Heart right ventricle (tissue), 16 donors: ENCODE measurements around the gene MFNG. TPM values are rescaled to one million over a fixed set of nuclear protein-coding genes. Genes with fewer than 3 reads are reported as not detected.

Experiments
- ATAC-seq, 8 donors: fragments of 200-7000 bp; cut with Tn5 transposase; one replicate each; pipeline ENCODE4 v1.9.1; 2020; ENCODE audit warnings: mild to moderate bottlenecking in 8 of 8, moderate library complexity in 8 of 8, moderate number of reproducible peaks in 1 of 8
- DNase-seq, 2 donors: peaks; one replicate each; pipeline ENCODE4 v3.0.0-alpha.2; 2020
- H3K27ac ChIP-seq, 10 donors: fragments of 200-600 bp; sonication (generic) in 2 of 10; one replicate each; pipeline versions ENCODE4 v1.5.0 to v1.8.0; 2020 to 2022; ENCODE audit warnings: mild to moderate bottlenecking in 3 of 10
- H3K27me3 ChIP-seq, 7 donors: fragments of 200-600 bp; one replicate each; pipeline ENCODE4 v1.8.0; 2021 to 2022; ENCODE audit warnings: mild to moderate bottlenecking in 2 of 7
- H3K36me3 ChIP-seq, 9 donors: fragments of 200-600 bp; sonication (generic) in 1 of 9; one replicate each; pipeline versions ENCODE4 v1.5.0 to v1.8.0; 2020 to 2022; ENCODE audit warnings: mild to moderate bottlenecking in 2 of 9
- H3K4me1 ChIP-seq, 9 donors: fragments of 200-600 bp; sonication (generic) in 1 of 9; one replicate each; pipeline versions ENCODE4 v1.5.0 to v1.8.0; 2020 to 2022; ENCODE audit warnings: mild to moderate bottlenecking in 4 of 9
- H3K4me3 ChIP-seq, 10 donors: fragments of 200-600 bp; sonication (generic) in 2 of 10; one replicate each; pipeline versions ENCODE4 v1.5.0 to v1.8.0; 2020 to 2022; ENCODE audit warnings: mild to moderate bottlenecking in 7 of 10, moderate library complexity in 2 of 10
- H3K9me3 ChIP-seq, 11 donors: fragments of 200-600 bp in 10 of 11; sonication (generic) in 2 of 11; one replicate each; pipeline versions ENCODE4 v1.5.0 to v1.8.0; 2013 to 2022; ENCODE audit warnings: mild to moderate bottlenecking in 2 of 11, control low read depth in 1 of 11, moderate library complexity in 1 of 11
- WGBS, 2 donors: extraction: QIAGEN DNeasy Blood & Tissue Kit; methylation state at CpG; one replicate each; pipeline ENCODE4 v1.1.7; 2013; ENCODE audit warnings: inconsistent platforms in 1 of 2; 5-methylcytosine and 5-hydroxymethylcytosine counted together
- intact Hi-C, 10 donors: fragments of 100-400 bp; cut with DNase I; formaldehyde crosslinking; loops; one replicate each; pipeline versions ENCODE4 v1.11.1 to v1.14.2; 2022
- polyA plus RNA-seq, 2 donors: library from polyadenylated mRNA; stranded (reverse); fragments of 200-250 nt; gene quantifications; one replicate each; pipeline ENCODE4 v1.2.3, GENCODE V29; 2013
- total RNA-seq, 10 donors: library from RNA; stranded (reverse); fragmentation: NEBNext Ultra II Directional in 3 of 10; extraction: Animal tissue kit (Norgen Biotek cat#: 25700) in 3 of 10; gene quantifications; one replicate each; pipeline versions ENCODE4 v1.2.1 to v1.2.4, GENCODE V29; 2021 to 2023
- TF ChIP-seq, protein P1 (sequence below), 9 donors: fragments of 200-600 bp; sonication (generic) in 2 of 9; IDR thresholded peaks; one replicate each; pipeline versions ENCODE4 v1.5.0 to v1.8.0; 2021 to 2022; ENCODE audit warnings: antibody characterized with exemption in 9 of 9, mild to moderate bottlenecking in 5 of 9, moderate library complexity in 1 of 9
- donor health status: Arrhythmogenic right ventricular cardiomyopathy.
- donor health status: ischemic (EF 13 %, LVEDD 7.1; RV severe dilation, severe dysfunction).
- donor health status: healthy with polysubstance abuse.
- donor health status: DM: no; HTN: yes; CAD: no.
- donor health status: DM: no; HTN: no; CAD: no.
- donor health status: ischemic (EF 25% LVEDD 6.9; RV normal size, moderate dysfunction).
- donor health status: ischemic (EF 25% LVEDD 5.7; RV mildly dilated, moderate dysfunction).
- donor health status: healthy.
- donor health status: DM: yes; HTN: yes; CAD: no.
- donor health status: Ischemic cardiomyopathy.
- donor health status: ischemic (EF 35%, LVEDD 5.7; RV mildly dilated, moderate dysfunction).
- donor health status: nonischemic (EF 11% LVEDD 7.7; RV severe dilation, severe dysfunction).
- donor health status: DM: yes; HTN: yes; CAD: no.
- donor health status: PGD.
- donor health status: ischemic (EF 29% LVEDD 5.4; RV normal size, mild dysfunction).
- donor health status: nonischemic (EF 23%, LVEDD 6.1; RV moderate dilation, normal function).

MFNG gene
- total and polyA plus RNA-seq, 12 donors, result 5.1 to 19.4 (median 8.8) TPM

DNA sequence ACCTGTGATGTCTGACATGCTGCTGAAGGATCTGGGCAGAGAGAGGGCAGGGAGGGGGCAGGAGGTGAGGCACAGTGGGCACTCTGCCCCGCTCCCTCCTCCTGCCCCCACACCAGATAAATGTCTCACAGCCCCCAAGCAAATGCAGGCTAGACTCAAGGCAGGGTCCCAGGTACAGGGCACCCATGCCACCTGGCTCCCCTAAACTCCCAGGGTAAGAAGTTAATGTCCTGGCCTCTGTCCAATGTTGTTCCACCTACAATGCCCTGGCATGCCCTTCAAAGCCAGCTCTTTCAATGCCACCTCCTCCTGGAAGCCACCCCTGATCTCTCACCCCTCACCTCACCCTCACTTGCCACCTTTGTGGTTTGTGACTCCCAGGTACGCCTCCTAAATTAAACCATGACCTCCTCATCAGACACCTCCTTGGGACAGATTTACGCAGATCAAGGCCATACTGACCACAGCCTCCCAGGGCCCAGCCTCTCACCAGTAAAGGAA, 17.0 kb upstream of the MFNG start:
- Histone ChIP-seq H3K27ac (peak overlapping the region; percentile 66 to 89 (median 84)), H3K9me3 (no peaks in the 10 kb centered on the region), H3K4me1 (peaks cover 8 to 100% (median 68%) of the 10 kb centered on the region in 9 donors), H3K4me3 (no peak overlapping the region), H3K27me3 (peaks cover 0 to 14% (median 0%) of the 10 kb centered on the region in 7 donors), H3K36me3 (peaks cover 0 to 68% (median 4%) of the 10 kb centered on the region in 9 donors)
- DNase-seq, result no peak
- intact Hi-C loops, result no loop called here
- no peak for ATAC-seq
- TF ChIP-seq, protein P1, sequence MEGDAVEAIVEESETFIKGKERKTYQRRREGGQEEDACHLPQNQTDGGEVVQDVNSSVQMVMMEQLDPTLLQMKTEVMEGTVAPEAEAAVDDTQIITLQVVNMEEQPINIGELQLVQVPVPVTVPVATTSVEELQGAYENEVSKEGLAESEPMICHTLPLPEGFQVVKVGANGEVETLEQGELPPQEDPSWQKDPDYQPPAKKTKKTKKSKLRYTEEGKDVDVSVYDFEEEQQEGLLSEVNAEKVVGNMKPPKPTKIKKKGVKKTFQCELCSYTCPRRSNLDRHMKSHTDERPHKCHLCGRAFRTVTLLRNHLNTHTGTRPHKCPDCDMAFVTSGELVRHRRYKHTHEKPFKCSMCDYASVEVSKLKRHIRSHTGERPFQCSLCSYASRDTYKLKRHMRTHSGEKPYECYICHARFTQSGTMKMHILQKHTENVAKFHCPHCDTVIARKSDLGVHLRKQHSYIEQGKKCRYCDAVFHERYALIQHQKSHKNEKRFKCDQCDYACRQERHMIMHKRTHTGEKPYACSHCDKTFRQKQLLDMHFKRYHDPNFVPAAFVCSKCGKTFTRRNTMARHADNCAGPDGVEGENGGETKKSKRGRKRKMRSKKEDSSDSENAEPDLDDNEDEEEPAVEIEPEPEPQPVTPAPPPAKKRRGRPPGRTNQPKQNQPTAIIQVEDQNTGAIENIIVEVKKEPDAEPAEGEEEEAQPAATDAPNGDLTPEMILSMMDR (IDR thresholded peaks at IDR 0.05), result no peak
- 95 to 98% methylated on average over 3 of the region's 3 CpGs for WGBS, 2 donors

DNA sequence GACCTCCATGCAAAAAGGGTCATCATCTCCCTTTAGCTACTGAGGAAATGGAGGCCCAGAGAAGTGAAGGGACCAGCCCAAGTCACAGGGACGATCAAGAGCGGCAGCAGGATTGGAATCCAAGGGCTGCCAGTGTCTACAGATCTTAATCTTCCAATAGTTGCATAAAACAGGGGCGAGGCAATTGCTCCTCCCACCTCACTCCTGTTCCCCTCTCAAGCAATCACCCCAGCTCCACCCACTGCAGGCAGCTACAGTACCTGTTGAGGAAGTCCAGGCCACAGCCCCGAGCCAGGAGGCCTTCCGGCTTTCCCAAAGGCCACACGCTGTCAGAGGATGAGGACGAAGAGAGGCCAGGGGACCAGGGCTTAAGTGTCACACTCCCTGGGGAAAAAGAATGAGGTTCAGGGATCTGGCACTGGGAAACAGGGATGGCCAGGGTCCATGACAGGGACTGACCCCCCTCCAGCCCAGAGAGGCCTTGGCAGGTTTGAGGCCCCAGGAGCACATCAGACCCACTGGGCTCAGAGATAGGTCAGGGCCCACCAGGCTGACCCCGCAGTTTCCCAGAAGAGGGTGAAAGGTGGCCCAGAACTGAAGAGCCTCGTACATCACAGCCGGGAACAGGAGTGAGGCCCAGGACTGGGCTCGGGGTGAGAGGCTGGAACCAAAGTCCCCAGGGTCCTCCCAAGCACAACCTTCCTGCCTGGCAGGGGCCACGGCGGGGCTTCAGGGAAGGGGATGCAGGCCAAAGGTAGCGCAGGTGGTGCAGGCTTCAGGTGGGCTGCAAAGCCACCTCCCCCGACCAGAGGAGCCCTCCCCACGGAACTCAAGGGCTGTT, 16.4 kb upstream of the MFNG start:
- peaks cover 0 to 14% (median 0%) of the 10 kb centered on the region in 7 donors for H3K27me3 ChIP-seq
- no peak overlapping the region for H3K4me3 ChIP-seq
- TF ChIP-seq, protein P1 (IDR thresholded peaks at IDR 0.05), result no peak
- peaks cover 0 to 65% (median 4%) of the 10 kb centered on the region in 9 donors for H3K36me3 ChIP-seq
- H3K27ac ChIP-seq, result peak overlapping the region; percentile 66 to 89 (median 84)
- 65 to 72% methylated on average over 16 of the region's 16 CpGs for WGBS, 2 donors
- H3K4me1 ChIP-seq, result peaks cover 6 to 100% (median 68%) of the 10 kb centered on the region in 9 donors
- ATAC-seq (peak in 5 of 8 donors; percentile 15 to 41 (median 27)), DNase-seq (no peak)
- H3K9me3 ChIP-seq, result no peaks in the 10 kb centered on the region
- intact Hi-C loops, result no loop called here

DNA sequence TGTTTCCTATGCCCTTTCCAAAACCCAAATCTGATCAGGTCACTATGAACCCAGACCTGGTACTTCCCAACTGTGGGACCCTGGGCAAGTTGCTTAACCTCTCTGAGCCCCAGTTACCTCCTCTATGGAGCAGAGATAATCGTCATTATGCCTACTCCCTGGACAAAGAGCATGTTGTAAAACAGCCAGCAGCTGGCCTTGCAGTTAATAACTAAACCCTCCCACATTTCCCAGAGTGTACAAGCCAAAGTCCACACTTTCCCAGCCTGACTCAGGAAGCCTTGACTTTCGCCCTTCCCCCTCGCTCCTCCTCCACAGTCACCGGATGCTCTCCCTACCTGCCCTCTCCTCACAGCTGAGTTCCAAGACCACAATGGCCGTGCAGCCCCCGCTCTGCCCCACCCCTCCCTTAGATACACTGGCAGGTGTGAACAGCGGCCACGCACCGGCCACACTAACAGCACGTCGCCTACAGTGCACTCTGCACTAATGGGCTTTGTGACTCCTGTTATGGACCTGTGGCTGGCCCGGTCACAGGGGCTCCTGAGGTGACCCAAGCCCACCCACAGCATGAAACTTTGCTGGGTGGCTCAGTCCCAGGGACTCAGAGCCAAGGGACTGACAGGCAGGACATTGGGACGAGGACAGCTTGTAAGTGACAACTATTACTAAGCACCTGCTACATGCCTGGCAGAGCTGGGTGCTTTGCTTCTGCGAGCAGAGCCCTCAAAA, 15.6 kb upstream of the MFNG start:
- peaks cover 0 to 64% (median under 1%) of the 10 kb centered on the region in 9 donors for H3K36me3 ChIP-seq
- ATAC-seq, result peak; percentile 56 to 90 (median 84)
- peaks cover 0 to 14% (median 0%) of the 10 kb centered on the region in 7 donors for H3K27me3 ChIP-seq
- H3K27ac ChIP-seq, result peak overlapping the region; percentile 66 to 89 (median 84)
- no peaks in the 10 kb centered on the region for H3K9me3 ChIP-seq
- peaks cover 6 to 100% (median 65%) of the 10 kb centered on the region in 9 donors for H3K4me1 ChIP-seq
- DNase-seq, result peak; percentile 63 to 89
- intact Hi-C loops, result loop anchor here in 1 of 10 donors (2.0 kb wide), 1 partner anchor 15 kb away; the partner anchor contains the start of gene MFNG
- 42 to 44% methylated on average over 14 of the region's 14 CpGs for WGBS, 2 donors
- TF ChIP-seq, protein P1 (IDR thresholded peaks at IDR 0.05), result no peak
- peak overlapping the region in 4 of 10 donors; percentile 12 to 36 (median 24) for H3K4me3 ChIP-seq
